ENCODE data around the gene DDB1.

DDB1 gene

DNA sequence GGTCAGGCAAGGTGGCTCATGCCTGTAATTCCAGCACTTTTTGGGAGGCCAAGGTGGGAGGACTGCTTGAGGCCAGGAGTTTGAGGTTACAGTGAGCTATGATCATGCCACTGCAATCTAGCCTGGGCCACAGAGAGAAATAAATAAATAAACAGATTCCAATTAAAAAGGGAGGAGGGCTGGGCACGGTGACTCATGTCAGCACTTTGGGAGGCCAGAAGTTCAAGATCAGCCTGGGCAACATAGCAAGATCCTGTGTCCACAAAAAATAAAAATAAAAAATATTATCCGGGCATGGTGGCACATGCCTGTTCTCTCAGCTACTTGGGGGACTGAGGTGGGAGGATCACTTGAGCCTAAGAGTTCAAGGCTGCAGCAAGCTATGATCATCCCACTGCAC is 21.3 kb upstream of the DDB1 start:
- TF ChIP-seq, protein P1, sequence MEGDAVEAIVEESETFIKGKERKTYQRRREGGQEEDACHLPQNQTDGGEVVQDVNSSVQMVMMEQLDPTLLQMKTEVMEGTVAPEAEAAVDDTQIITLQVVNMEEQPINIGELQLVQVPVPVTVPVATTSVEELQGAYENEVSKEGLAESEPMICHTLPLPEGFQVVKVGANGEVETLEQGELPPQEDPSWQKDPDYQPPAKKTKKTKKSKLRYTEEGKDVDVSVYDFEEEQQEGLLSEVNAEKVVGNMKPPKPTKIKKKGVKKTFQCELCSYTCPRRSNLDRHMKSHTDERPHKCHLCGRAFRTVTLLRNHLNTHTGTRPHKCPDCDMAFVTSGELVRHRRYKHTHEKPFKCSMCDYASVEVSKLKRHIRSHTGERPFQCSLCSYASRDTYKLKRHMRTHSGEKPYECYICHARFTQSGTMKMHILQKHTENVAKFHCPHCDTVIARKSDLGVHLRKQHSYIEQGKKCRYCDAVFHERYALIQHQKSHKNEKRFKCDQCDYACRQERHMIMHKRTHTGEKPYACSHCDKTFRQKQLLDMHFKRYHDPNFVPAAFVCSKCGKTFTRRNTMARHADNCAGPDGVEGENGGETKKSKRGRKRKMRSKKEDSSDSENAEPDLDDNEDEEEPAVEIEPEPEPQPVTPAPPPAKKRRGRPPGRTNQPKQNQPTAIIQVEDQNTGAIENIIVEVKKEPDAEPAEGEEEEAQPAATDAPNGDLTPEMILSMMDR (IDR thresholded peaks at IDR 0.05; ENCODE audit: low read depth, low read length): no peak
- H3K4me3 ChIP-seq (ENCODE audit: low read depth, low read length): no peak overlapping the region

DNA sequence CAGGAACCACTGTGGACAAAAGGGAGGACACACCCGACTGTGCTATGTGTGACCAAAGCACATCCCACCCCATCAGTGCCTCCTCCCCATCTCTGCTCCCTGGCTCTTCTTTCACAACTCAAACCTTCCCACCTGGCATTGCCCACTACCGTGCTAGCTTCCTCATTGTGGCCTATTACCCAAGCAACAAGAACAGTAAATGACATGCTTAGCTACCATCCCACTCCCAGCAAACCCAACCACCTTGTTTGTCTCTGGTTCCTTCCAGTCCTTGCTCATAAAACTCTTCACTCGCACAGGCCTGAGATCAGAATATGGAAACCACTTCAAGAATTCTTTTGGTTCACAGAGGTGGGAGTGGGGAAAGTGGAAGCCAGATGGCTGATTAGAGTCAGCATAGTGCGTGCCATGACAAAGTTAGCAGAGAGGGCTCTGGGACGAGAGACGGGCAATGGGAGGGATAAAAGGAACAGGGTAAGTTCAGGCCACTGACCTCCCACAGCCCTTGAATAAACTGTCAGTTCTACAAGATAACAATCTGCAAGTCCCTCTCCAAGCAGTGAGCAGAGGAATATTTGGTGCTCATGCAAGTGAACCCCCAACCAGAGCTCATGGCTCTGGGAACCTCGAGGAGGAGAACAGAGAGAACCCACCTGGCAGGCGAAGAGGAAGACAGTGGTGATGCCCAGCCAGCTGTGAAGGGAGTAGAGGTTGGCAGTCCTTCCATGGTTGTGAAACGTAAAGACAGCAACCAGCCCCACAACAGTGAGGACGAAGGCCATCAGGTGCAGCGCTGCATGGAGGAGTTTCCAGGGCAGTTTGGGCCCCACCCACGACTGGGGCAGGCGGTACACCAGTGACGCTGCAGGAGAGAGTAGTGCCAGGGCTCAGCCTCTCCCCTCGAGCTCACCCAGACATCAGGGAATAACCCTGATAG is 20.5 kb upstream of the DDB1 start:
- TF ChIP-seq, protein P1 (IDR thresholded peaks at IDR 0.05; ENCODE audit: low read depth, low read length): no peak
- no peak overlapping the region for H3K4me3 ChIP-seq (ENCODE audit: low read depth, low read length)

DNA sequence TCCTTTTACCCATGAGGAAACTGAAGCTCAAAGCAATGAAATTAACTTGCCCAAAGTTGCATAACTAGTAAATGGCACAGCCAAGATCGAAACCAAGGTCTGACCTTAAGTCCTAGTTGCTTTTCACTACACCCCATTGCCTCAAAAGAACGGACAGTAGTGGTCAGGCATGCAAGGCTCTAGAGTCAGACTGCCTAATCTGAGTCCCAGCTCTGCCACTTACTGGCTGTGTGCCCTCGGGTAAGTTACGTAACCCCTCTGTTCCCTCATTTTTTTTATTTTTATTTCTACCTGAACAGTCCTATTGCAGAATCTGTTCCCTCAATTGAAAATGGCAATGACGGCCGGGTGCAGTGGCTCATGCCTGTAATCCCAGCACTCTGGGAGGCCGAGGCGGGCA is 19.1 kb upstream of the DDB1 start:
- TF ChIP-seq, protein P1 (IDR thresholded peaks at IDR 0.05; ENCODE audit: low read depth, low read length): no peak
- no peak overlapping the region for H3K4me3 ChIP-seq (ENCODE audit: low read depth, low read length)

DNA sequence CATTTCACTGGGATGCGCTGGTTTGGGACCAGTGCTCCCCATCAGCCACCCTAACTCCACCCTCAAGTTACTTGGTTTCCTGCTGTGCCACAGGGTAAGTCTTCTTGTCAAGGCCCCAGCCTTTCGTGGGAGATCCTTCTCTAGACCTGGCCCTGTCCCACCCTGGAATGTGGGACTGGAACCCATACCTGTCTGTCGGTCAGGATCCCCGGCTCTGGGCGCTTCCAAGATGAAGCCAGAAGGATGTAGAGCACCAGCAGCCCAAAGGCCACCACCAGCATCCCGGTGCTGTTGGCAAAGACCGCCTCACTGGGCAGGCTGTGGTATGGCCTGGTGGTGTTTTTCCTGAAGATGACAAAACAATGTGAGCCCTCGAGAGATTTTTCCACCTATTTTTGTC is 17.9 kb upstream of the DDB1 start:
- TF ChIP-seq, protein P1 (IDR thresholded peaks at IDR 0.05; ENCODE audit: low read depth, low read length): no peak
- no peak overlapping the region for H3K4me3 ChIP-seq (ENCODE audit: low read depth, low read length)

DNA sequence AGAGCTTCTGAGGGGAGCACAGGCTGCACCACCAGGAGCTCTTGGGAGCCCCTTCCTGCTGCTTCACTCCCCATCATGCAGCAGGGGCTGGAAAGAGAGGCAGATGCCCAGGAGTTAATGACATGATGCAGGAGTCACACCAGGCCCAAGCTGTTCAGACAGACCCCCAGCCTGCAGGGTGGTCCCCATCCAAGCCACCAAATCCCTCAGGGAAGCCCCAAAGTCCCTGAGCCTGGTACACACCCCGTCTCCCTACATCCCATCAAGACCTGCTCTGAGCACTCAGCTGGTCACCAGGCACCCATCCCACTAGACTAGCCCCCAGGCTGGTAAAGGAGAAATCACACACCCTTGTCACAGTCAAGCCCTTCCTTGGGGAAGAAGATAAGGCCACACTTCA is 17.4 kb upstream of the DDB1 start:
- TF ChIP-seq, protein P1 (IDR thresholded peaks at IDR 0.05; ENCODE audit: low read depth, low read length): no peak
- no peak overlapping the region for H3K4me3 ChIP-seq (ENCODE audit: low read depth, low read length)

DNA sequence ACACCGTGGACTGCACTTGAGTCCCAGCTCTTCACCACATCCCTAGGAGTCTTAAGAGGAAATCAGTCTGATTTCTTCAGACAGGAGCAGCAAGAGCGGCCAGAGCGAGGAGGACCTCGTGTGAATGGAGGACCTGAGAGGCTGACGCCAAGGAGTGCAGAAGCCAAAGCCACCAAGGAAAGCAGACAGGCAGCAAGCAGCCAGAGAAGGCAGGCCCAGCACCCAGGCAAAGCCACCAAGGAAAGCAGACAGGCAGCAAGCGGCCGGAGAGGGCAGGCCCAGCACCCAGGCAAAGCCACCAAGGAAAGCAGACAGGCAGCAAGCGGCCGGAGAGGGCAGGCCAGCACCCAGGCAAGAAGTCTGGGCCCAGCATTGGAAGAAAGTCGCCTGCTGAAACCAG is 17.0 kb upstream of the DDB1 start:
- TF ChIP-seq, protein P1 (IDR thresholded peaks at IDR 0.05; ENCODE audit: low read depth, low read length): no peak

DNA sequence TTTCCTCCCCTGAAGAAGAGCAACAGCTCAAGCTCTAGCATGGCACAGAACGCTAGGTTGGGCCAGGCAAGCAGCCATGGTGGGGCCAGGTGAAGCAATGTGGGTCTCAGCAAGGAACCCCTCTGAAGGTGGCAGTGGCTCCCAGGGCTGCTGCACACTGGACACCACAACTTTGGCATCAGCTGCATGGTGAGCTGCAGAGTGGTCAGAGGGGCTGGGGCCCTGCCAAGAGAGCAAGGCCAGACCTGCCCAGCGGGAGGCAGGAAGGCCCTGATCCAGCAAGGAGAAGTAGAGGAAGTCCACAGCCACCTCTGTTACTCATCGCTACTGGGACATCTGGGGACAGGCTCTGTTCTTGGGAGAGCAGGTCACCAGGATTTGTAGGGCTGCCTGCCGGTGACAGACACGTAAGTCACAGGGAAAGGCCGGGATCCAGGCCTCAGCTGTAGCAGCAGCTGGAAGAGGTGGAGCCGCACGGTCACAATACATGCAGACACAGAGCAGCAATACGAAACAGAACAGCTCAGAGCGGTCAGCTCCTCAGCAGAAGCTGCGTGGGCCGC is 16.4 kb upstream of the DDB1 start:
- no peak overlapping the region for H3K4me3 ChIP-seq (ENCODE audit: low read depth, low read length)
- TF ChIP-seq, protein P1 (IDR thresholded peaks at IDR 0.05; ENCODE audit: low read depth, low read length): no peak

More for the DNA sequence above, 17.0 kb upstream of the DDB1 start:
- H3K4me3 ChIP-seq (ENCODE audit: low read depth, low read length): no peak overlapping the region

Data from WI38 (cell line).